Measurements from ENCODE around the gene SOAT1. TPM values are rescaled to one million over a fixed set of nuclear protein-coding genes. Genes with fewer than 3 reads are reported as not detected.
A peak's percentile ranks its signal among the peaks of the same experiment; 100 is the strongest.

SOAT1 gene
- total RNA-seq, 1 experiment from 2014 or later: 7.5 TPM

DNA sequence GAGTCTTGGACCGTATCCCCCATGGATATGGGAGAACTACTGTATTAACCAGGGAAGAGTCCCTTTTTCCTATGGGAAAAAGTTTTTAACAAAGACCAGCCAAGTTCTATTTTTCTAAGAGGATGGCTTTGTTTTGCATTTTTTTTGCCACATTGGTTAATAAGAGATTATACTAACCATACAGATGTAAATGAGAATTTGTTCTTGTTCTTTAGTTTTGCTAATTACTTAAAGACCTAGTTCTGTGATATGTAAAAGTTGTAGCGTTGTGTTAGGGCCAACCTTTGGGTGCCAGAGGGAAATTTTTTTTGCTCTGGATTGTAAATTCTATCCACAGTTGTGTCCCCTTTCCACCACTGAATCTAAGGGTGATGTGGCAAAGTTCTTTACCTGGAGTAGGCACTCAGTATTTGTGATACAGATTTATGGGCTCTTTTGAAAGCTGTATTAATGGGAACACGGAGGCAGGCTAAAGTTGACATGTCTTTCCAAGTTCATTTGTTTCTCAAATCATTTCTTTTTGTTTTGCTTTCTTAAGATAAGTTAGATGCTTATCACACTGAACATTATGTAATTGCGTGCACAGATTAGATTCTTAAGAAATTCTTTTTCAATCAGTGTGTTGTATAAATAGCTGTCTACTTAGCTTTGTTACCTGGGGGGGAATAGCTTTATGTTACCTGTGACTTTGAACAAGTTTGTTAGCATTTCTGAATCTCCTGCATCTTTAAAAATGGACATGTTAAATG, 2.9 kb downstream of the SOAT1 start:
- peaks cover 3% of the 10 kb centered on the region for H3K23me2 ChIP-seq (ENCODE audit: insufficient read length, low read depth, low read length, poor library complexity, severe bottlenecking)
- H3K4ac ChIP-seq (ENCODE audit: low read depth, low read length): no peak overlapping the region
- no peak overlapping the region for H3K4me2 ChIP-seq (ENCODE audit: insufficient read depth, insufficient read length, low read length)
- Mint-ChIP-seq H3K4me3 (peak overlapping the region in 1 of 2 experiments; percentile 65; a peak in 1 of 5 replicates), H3K4me1 (peaks cover 26 to 28% of the 10 kb centered on the region in 2 experiments), H3K27me3 (ENCODE audit: low read depth) (peaks cover 96% of the 10 kb centered on the region), H3K27ac (no peak overlapping the region; a peak in 1 of 7 replicates), H3K36me3 (ENCODE audit: insufficient read depth in 1 of 3, low read depth in 3 of 3) (peaks cover 0 to 4% (median 0%) of the 10 kb centered on the region in 3 experiments; a peak in 1 of 7 replicates), H3K9me3 (peaks cover 0 to 5% of the 10 kb centered on the region in 2 experiments; a peak in 2 of 5 replicates)
- H3K27me3 ChIP-seq (ENCODE audit: insufficient read depth, low read length): peaks cover 49% of the 10 kb centered on the region
- no peak for DNase-seq
- no peaks in the 10 kb centered on the region for H3K79me2 ChIP-seq (ENCODE audit: insufficient read depth, low read length)
- no peak overlapping the region for H3T11ph ChIP-seq (ENCODE audit: low read length)
- H2BK120ac ChIP-seq (ENCODE audit: low read depth, low read length, poor library complexity, severe bottlenecking): no peak overlapping the region
- no CpG with 5 or more reads among the region's 4 CpGs for WGBS (ENCODE audit: extremely low coverage, insufficient read length, low lambda C conversion rate)
- no peak overlapping the region for H2BK12ac ChIP-seq (ENCODE audit: insufficient read length, low read depth, low read length)
- no peaks in the 10 kb centered on the region for H3K9me3 ChIP-seq (ENCODE audit: control insufficient read depth, low read depth, low read length)
- no peak overlapping the region for H2AK5ac ChIP-seq (ENCODE audit: insufficient read length, low read length)
- no peak overlapping the region for H4K5ac ChIP-seq (ENCODE audit: insufficient read length, low read depth, low read length)
- H3K4me1 ChIP-seq (ENCODE audit: insufficient read depth, low read length): no peaks in the 10 kb centered on the region
- no peak overlapping the region for H3K18ac ChIP-seq (ENCODE audit: insufficient read length, low read depth, low read length)
- H2BK20ac ChIP-seq (ENCODE audit: low read depth, low read length, poor library complexity, severe bottlenecking): no peak overlapping the region
- H3K23ac ChIP-seq (ENCODE audit: insufficient read length, low read depth, low read length): no peak overlapping the region
- H3K79me1 ChIP-seq (ENCODE audit: insufficient read depth, low read depth, low read length, poor library complexity, severe bottlenecking): no peaks in the 10 kb centered on the region
- no peak overlapping the region for H4K8ac ChIP-seq (replicated peaks; ENCODE audit: insufficient read length, low read depth, low read length)
- no peak overlapping the region for H3K27ac ChIP-seq (ENCODE audit: insufficient read length, low read depth, low read length)
- H3K9ac ChIP-seq (ENCODE audit: extremely low read depth, insufficient read length, low read length): no peak overlapping the region
- no peaks in the 10 kb centered on the region for H4K20me1 ChIP-seq (ENCODE audit: control insufficient read depth, insufficient read depth, insufficient read length)
- no peak overlapping the region for H2BK5ac ChIP-seq (ENCODE audit: insufficient read length, low read length)
- no peak overlapping the region for H3K14ac ChIP-seq (ENCODE audit: insufficient read depth, low read length)
- no peak for TF ChIP-seq CTCF (conservative IDR thresholded peaks at IDR 0.05)
- H3K56ac ChIP-seq (ENCODE audit: insufficient read length, low read depth, low read length): no peak overlapping the region
- no peak overlapping the region for H4K91ac ChIP-seq (ENCODE audit: insufficient read length, low read depth, low read length)
- H2BK15ac ChIP-seq (ENCODE audit: low read depth, low read length): no peak overlapping the region
- no peak overlapping the region for H2AFZ ChIP-seq (ENCODE audit: low read length)

Data from H9 (cell line).